Activated CD8-positive, alpha-beta memory T cell treated with anti-CD3 and anti-CD28 coated beads, Interleukin-2, amount 50 U/mL, for 48 hours (primary cell): ENCODE data around the gene FGD5.

Source experiments
- DNase-seq: peaks from one replicate; pipeline ENCODE4 v3.0.0-alpha.2; 2020

The FGD5 gene

DNA sequence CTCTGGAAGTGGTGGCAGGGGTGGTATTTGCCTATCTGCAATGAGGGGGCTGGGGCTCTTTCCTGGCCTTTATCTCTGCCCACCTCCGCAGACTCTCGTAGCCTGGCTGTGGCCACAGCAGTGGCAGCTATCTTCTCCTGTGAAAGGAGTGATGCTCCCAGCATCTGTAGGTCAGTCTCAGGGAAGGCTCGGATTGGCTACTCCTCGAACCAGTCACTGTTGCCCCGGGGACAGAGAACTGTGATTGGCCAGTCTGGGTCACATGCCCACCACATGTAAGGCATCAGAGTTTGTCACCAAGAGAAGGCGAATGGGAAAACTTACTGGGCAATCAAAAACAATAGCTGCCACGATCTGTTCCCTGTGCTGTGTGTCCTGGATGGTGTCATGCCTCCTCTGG, 30.1 kb upstream of the FGD5 start:
- DNase-seq: no peak

GRCh38 chr3:14789221-14789620, 29.5 kb upstream of the FGD5 start:
- DNase-seq: no peak

- no peak for DNase-seq
Observed at GRCh38 chr3:14789640-14790285, 29.0 kb upstream of the FGD5 start.

DNA sequence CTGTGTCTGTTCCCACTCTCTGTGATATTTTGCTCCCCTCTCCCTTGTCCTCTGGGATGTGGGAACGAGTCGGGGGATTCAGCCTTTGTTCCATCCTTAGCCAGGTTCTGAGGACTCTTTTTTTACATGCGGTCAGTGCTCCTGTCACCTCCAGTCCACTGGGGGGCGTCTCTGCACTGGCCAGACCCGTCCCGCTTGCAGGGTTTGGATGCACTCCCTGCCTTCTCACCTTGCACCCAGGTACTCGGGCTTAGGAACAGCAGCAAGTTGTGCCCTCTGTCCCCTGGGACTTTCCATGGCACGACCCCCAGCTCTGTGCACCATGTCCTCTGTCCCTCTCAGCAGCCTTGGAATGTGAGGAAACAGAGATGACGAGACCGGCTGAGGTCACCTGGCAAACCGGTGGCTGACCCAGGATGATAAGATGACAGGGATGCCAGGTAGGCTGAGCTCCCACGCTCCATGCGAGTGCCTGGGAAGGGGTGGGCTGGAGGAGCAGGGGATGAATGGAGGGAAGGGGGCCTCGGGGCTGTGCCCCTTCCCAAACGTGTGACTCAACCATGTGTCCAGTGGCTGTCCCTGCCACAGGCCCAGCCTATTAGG, 27.3 kb upstream of the FGD5 start:
- peak; percentile 77 for DNase-seq

DNA sequence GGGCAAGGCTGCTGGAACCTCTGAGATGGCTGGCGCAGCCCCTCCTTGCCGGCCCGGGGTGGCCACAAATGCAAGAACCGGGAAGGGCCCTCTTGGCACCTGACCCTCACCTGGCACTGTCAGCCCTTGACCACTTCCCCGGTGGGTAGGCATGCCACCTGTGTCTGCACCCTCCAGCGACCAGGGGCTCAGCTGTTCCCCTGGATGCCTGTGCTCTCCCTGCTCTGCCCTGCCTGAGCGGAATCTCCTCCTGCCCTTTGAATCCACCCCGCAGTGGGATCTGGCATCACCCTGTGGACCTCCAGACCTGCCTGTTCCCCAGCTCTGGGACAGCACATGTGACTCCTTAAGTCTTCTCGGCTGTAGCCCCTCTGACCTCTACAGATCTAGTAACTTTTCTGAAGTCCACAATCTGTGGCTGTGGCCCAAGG, 26.1 kb upstream of the FGD5 start:
- no peak for DNase-seq

DNA sequence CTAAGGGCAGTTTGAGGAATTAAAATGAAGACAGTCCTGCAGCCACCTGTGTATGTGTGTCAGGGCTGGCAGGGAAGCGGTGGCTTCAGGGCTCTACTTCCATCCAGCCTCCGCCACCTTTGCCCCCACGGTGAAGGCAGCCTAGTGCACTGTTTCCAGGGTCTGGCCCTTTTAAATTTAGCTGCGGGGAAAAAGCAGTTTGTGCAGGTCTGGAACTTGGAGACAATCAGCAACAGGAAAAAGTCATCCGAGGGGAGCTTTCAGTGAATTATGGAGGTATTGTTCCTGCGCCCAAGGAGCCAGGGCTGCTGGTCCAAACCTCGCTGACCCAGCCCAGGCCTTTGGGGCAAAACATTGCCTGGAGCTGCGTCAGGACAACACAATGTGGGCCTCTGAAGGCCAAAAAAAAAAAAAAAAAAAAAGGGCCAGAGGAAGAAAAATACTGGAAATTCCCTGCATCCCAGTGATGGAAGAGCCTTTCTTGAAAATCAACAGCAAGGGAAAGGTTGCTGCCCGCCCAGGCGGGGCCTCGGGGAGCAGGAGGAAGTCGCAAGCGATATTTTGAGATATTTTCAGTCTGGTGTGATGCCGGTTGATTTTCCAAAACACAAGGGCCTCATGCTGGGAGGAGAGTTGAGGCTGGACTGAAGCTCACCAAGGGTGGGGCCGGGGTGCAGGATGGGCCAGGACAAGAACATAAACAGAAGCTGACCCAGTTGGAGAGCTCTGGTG, 25.5 kb upstream of the FGD5 start:
- DNase-seq: no peak

DNA sequence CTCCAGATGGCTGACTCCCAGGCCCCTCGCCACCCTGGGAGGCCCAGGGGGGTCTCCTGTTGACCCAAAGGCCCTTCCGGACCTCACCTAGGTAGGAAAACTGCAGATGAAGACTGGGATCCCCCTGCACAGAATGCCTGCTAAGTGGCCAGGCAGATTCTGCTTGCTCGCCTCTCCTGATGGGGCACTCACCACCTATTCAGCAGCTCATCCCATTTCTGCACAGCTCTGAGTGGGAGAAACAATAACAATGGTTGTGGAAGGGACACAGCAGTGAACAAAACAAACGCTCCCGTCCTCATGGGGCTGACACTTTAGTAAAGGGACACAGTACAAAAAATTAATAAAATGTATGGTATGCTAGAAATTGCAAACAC, 24.9 kb upstream of the FGD5 start:
- DNase-seq: no peak

DNA sequence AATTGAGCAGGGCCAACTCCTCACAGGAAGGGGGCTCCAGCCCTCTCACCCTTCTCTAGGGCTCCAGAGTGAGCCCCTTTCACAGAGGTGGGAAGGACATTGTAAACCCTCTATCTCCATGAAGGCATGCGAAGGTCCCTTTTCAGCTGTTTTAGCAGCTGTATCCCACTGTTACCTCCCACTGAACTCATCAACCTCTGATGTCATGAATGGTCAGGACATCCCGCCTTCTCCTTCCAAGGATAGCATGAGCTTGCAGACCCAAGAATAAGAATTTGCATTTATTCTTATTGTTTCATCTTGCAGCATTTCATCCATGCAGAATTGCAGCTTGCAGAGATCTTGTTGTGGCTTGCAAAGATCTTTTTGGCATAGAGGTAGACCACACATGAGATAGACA, 24.3 kb upstream of the FGD5 start:
- no peak for DNase-seq

DNA sequence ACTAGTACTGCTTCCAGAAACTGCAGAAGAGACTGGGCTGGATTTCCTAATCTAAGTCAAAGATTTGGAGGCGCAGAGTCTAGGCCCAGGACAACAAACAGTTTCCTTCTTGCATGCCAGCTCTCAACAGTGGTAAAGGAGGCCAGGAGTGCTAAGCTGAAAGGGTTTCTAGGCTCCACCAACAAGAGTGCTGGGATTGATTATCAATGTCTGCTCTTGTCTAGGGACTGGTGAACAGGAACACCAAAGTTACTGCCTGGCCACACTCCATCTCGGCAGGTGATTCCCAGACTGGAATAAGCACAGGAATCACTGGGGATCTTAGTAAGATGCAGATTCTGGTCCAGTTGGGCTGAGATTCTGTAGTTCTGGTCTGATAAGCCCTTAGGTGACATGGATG, 22.8 kb upstream of the FGD5 start:
- DNase-seq: no peak

GRCh38 chr3:14796403-14797077, 22.2 kb upstream of the FGD5 start:
- no peak for DNase-seq

GRCh38 chr3:14797731-14798130, 21.0 kb upstream of the FGD5 start:
- no peak for DNase-seq

- no peak for DNase-seq
Observed at GRCh38 chr3:14798231-14798630, 20.5 kb upstream of the FGD5 start.

- no peak for DNase-seq
Observed at GRCh38 chr3:14799146-14799545, 19.6 kb upstream of the FGD5 start.

GRCh38 chr3:14801031-14801430, 17.7 kb upstream of the FGD5 start:
- no peak for DNase-seq

DNA sequence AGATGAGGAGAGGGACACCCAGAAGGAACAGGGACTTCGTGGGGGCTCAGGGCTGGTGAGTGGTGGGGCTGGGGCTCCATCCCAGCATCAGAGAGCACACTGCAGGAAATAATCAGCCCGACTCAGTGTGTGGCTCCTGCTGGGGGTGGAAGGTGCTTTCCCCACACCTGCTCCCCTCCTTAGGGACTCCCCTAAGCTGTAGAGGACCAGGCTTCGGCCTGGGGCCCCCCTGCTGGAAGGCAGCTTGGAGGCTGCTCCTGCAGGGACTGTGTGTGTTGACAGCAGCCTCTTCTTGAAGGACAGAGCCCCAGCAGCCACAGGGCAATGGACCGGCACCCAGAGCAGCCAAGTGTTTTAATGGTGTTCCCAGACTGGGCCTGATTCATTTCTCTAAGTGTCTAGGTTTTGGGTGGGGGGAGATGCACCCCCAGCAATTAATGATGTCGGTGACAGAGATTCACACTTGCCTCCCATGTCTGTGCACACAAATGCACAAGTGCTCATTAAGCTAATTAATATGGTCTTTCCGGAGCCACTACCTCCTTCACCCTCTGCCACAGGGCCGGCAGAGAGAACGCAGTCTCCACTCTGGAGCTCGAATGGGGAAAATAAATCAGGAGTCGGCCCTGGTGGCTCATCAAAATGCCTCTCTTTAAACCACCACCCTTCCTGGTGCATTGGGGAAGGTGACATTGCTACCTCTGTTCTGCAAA, 16.9 kb upstream of the FGD5 start:
- DNase-seq: no peak

- no peak for DNase-seq
Observed at GRCh38 chr3:14802381-14802731, 16.4 kb upstream of the FGD5 start.

GRCh38 chr3:14803101-14803980, 15.4 kb upstream of the FGD5 start:
- no peak for DNase-seq

GRCh38 chr3:14803981-14804834, 14.6 kb upstream of the FGD5 start:
- no peak for DNase-seq

DNA sequence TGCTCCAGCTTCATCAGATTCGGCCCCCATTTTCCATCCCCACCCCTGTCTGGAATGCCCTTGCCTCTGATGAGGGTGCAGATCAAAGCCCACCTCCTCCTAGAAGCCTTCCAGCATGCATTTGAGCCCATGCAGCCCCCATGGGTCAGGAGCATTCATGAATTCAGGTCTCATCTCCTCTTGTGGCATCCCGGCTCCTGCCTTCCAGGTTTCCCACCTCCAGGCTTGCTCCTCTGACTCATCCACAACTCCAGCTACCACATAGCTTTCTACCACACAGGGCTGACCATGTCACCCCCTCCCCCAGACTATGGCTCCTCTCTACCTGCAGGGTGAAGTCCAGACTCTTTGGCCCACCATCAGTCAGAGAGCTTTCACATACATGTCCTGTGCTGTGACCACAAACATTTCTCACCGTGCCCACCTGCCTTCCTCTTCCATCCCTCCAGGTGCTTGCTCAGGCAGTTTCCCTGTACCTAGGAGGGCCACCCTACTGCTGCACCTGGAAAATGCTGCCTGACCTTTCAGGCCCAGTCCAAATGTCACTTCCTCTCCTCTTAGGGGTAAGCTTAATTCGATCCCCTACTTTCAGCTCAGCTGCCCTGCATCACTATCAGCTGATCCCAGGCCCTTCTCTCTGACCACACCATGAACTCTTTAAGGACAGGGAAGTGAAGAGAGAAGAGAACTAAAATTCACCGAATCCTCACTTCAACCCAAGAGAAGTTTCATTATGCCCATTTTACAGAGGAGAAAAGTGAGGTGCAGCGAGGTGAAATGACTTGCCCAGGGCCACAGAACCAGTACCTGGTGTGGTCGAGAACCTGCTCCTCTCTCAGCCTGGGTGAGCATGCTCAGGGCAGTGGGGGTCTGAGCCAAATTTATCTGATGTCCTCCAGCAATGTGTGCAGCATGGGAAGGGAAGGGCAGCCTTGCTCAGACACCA, 13.7 kb upstream of the FGD5 start:
- no peak for DNase-seq

- DNase-seq: no peak
Observed at GRCh38 chr3:14805961-14806537, 12.7 kb upstream of the FGD5 start.
